WI38 (cell line): Measurements from ENCODE around the gene SRGAP3.

Source experiments
- H3K4me3 ChIP-seq: 2 replicates; pipeline ENCODE4 v1.5.1; 2011; ENCODE audit warnings: low read depth, mild to moderate bottlenecking, control low read depth, low read length
- TF ChIP-seq, protein P1 (sequence below): IDR thresholded peaks from 2 replicates; pipeline ENCODE4 v1.5.1; 2012; ENCODE audit warnings: low read depth, mild to moderate bottlenecking, control low read depth, low read length

SRGAP3 gene

DNA sequence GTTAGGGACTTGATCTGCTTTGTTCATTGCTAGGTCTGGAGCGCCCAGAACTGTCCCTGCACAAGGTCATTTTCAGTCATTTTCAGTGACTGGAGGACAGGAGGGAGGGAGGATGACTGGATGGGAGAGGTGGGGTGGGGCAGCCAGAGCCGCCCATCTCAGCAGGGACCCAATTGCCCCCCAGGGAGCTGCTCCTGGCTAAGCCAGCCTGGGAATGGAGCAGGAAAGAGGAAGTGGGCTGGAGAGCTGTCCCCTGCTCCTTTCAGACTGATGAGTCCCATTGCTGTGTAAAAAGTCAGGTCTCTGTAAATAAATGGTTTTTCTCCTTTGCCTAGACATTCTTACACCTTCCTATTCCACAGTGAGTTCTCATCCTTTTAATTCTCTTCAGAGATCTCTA, 187.8 kb downstream of the SRGAP3 start:
- TF ChIP-seq, protein P1, sequence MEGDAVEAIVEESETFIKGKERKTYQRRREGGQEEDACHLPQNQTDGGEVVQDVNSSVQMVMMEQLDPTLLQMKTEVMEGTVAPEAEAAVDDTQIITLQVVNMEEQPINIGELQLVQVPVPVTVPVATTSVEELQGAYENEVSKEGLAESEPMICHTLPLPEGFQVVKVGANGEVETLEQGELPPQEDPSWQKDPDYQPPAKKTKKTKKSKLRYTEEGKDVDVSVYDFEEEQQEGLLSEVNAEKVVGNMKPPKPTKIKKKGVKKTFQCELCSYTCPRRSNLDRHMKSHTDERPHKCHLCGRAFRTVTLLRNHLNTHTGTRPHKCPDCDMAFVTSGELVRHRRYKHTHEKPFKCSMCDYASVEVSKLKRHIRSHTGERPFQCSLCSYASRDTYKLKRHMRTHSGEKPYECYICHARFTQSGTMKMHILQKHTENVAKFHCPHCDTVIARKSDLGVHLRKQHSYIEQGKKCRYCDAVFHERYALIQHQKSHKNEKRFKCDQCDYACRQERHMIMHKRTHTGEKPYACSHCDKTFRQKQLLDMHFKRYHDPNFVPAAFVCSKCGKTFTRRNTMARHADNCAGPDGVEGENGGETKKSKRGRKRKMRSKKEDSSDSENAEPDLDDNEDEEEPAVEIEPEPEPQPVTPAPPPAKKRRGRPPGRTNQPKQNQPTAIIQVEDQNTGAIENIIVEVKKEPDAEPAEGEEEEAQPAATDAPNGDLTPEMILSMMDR = no peak
- H3K4me3 ChIP-seq = no peak overlapping the region

DNA sequence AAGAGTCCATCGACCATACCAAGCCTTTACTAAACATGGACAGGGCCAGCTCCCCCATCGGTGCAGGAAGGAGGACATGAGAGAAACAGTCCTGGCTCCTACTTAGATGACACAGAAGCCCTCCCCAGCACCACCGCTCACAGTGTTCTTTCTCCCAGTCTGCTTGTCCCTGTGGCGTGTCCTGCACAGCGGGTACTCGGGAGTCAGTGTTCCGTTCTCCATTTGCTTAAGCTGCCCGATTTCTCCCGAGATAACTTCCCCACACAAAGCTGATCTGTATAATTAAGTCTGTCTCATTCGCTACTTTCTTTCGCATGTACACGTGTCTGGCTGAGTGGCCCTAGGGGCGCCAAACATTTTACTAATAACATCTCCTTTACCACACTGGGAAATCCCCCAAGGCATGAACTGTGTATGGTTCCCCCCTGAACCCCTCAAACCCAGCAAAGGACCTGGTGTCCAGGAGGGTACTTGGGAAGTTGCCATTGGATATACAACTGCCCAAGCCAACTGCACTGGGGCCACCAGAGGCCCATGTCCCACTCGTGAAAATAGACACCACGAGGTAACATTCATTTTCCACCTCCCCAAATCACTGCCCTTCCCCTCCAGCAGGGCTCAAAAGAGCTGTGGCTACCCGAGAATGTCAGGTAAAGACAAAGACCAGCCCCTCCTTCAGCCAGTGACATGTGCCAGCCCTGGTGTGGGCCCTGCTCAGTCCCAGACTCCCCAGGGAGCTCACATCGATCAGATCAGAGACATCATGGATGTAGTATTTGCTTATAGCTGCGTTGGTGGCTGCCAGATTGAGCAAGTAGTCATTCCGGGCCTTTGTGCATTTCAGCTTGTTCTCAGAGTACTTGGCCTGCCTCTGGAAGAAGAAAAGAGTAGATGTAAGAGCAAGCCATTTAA, 189.7 kb downstream of the SRGAP3 start:
- H3K4me3 ChIP-seq = no peak overlapping the region
- TF ChIP-seq, protein P1 = no peak

DNA sequence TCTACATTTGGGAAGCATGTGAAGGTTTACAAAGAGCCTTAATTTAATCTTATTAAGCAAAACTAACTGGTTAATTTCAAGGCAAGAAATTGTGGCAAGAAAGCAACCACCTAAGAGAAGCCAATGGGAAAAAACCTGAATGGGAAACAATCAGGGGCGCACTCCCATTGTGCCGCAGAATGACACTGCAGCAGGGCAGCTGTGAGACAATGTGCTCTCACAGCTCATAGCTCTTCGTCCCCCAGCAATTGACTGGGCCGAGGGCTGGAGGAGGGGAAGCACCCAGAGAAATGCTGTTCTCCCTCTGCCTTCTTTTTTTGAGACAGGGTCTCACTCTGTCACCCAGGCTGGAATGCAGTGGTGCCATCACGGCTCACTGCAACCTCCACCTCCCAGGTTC, 192.9 kb downstream of the SRGAP3 start:
- no peak overlapping the region for H3K4me3 ChIP-seq
- TF ChIP-seq, protein P1 = no peak

DNA sequence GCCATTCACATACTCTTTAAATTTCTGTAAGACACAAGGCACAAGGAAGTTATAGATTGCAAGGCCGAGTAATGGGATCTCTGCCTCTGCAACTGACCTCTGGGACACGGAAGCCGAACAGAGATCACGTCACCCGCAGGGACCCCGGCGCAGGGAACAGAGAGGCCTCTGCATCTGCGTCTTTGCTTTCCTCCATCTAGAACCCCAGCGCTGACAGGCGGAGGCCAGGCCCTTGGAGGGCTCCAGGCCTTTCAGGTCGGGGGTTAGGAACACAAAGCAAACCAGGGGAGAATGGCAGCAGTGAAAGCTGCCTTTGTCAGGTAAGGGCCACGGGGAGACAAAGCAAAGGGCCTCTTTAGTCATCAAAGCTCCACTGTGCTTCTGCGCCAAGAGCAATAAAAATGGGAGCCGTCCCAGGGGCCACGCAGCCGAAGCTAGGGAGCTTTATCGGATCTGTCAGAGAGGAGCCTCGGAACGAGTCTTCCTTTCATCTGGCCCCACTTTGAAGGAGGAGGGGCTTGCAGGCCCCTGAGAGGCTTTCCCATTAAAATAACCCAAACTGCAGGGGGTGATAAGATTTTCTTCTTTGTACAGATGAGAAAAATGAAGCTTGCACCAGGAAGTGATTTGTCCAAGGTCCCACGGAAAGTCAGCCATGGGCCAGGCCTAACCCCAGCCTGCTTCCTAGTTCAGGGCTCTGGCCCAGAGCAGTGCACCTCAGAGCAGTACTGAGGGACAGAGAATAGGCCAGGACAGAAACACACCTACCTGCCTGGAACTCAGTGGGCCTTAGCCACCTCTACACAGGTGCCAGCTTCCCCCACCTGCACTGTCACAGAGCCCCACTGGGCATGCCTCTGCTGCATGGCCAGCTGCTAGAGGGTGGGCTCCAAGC, 201.7 kb downstream of the SRGAP3 start:
- TF ChIP-seq, protein P1 = no peak
- H3K4me3 ChIP-seq = no peak overlapping the region

DNA sequence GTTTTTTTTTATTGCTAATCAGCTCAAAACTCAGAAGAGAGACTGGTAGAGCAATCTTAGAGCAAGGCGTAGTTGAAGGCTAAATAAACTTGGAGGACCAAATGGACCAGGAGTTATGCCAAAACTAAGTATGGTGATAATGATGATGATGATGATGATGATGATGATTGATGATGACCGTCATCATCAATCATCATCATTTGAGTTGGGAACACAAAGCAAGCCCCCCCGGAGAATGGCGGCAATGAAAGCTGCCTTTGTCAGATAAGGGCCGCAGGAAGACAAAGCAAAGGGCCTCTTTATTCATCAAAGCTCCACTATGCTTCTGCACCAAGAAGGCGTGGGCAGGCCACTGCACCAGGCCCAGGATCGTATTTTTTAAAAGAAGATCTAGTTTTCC, 204.1 kb downstream of the SRGAP3 start:
- H3K4me3 ChIP-seq = no peak overlapping the region
- TF ChIP-seq, protein P1 = no peak

DNA sequence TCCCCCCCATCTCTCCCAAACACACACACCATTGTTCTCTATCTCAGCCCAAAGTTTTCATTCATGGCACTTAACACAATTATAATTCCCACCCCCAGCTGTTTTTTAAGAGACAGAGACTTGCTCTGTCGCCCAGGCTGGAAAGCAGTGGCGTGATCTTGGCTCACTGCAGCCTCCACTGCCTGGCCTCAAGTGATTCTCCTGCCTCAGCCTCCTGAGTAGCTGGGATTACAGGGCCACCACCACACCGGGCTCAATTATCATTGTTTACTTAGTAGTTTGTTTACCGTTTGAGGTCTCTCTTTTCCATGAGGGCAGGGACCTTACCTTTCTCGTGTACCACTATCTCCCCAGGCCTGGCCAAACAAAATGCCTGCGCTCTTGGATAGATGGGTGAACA, 206.4 kb downstream of the SRGAP3 start:
- H3K4me3 ChIP-seq = no peak overlapping the region
- TF ChIP-seq, protein P1 = no peak

DNA sequence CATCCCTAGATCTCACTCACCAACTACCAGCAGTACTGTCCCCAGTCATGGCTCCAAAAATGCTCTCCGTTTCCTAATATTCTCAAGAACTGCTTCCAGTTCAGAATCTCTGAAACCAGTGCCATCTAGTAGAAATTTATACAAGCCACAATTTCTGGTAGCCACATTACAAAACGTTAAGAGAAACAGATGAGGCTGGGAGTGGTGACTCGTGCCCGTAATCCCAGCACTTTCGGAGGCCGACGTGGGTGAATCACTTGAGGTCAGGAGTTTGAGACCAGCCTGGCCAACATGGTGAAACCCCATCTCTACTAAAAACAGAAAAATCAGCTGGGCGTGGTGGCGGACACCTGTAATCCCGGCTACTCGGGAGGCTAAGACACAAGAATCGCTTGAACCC, 207.8 kb downstream of the SRGAP3 start:
- no peak overlapping the region for H3K4me3 ChIP-seq
- TF ChIP-seq, protein P1 = no peak
